ENCODE results near the gene ZFYVE1. TPM values are rescaled to one million over a fixed set of nuclear protein-coding genes. Genes with fewer than 3 reads are reported as not detected.
A peak's percentile ranks its signal among the peaks of the same experiment; 100 is the strongest.
"Not testable (repeated sequence)": the region's sequence is repeated elsewhere in the genome, so short reads cannot be mapped to it uniquely, and the experiment has no call there.

The ZFYVE1 gene
- total RNA-seq, 1 experiment from 2014 or later: 13.3 TPM

DNA sequence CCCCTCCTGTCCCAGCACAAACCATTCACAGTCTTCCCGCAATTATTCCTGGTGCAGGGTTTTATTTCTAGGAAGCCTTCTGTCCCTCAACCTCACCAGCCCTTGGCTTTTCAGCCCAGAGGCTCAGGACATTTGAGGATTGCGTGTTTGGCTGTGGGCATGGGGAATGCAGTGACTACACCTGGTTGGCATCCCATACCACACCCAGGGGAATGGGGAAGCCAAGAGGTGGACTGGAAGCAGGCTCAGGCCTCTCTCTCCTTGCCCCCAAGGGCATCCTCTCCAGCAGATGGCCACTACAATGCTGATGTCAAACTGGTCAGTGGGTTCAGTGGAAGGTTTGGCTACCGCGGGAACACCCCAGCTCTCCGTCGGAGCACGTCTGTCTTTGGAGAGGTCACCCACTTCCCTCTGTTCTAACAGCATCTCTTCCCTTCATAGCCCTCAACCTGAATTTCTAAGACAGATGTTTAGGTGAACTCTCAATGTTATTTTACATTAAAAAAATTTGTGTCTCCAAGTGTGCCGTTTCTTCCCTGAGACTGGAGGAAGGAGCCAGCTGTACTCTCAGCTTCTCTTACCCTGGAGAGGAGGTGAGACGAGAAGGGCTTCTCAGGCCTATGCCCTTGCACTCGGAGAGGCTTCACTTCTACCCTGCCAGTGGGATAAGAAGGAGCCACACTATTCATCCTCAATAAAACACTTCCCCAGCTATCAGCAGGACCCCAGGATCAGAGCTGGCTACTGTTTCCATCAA, 65.1 kb downstream of the ZFYVE1 start:
- H3K9me3 Mint-ChIP-seq (ENCODE audit: unreplicated experiment): no peaks in the 10 kb centered on the region
- H3K27ac Mint-ChIP-seq (ENCODE audit: low read depth, unreplicated experiment): peak overlapping the region; percentile 88
- ChIA-PET CTCF (interaction anchor here (0.6 to 4.0 kb wide), 3 partner anchors 13 to 1641 kb away, joined by 3 to 35 read pairs (median 3); no protein-coding TSS in a partner anchor), POLR2A (interaction anchor here (0.5 to 3.1 kb wide), 9 partner anchors 10 to 501 kb away, joined by 3 to 23 read pairs (median 4); partner anchors contain the start of genes RBM25 and ZFYVE1)
- peaks cover 34% of the 10 kb centered on the region for H3K4me1 Mint-ChIP-seq (ENCODE audit: insufficient read depth, unreplicated experiment)
- H3K27me3 Mint-ChIP-seq (ENCODE audit: insufficient read depth, unreplicated experiment): no peaks in the 10 kb centered on the region
- peak; percentile 87 for DNase-seq (ENCODE audit: unreplicated experiment)
- H3K4me3 Mint-ChIP-seq (ENCODE audit: unreplicated experiment): peak overlapping the region; percentile 51
- TF ChIP-seq CTCF (IDR thresholded peaks at IDR 0.05; ENCODE audit: unreplicated experiment): no peak
- intact Hi-C loops (cut with micrococcal nuclease): loop anchor here (1.0 kb wide), 1 partner anchor 97 kb away; the partner anchor contains the start of gene RBM25
- no TSS peak for BruUV-seq (replicated peaks)
- peaks cover 69% of the 10 kb centered on the region for H3K36me3 Mint-ChIP-seq (ENCODE audit: insufficient read depth, unreplicated experiment)

GRCh38 chr14:72961016-72961415, 65.9 kb downstream of the ZFYVE1 start:
- ChIA-PET POLR2A (interaction anchor here (0.9 to 3.1 kb wide), 3 partner anchors 12 to 97 kb away, joined by 4 to 16 read pairs (median 12); partner anchors contain the start of genes RBM25 and ZFYVE1), CTCF (interaction anchor here (4.0 kb wide), 1 partner anchor 12 kb away, joined by 35 read pairs; no protein-coding TSS in a partner anchor)
- Mint-ChIP-seq H3K27ac (ENCODE audit: low read depth, unreplicated experiment) (peak overlapping the region; percentile 88), H3K4me1 (ENCODE audit: insufficient read depth, unreplicated experiment) (peaks cover 34% of the 10 kb centered on the region), H3K4me3 (ENCODE audit: unreplicated experiment) (peak overlapping the region; percentile 51), H3K36me3 (ENCODE audit: insufficient read depth, unreplicated experiment) (peaks cover 69% of the 10 kb centered on the region)
- TSS peak; percentile 65 for BruUV-seq (replicated peaks)
- intact Hi-C loops (cut with micrococcal nuclease): loop anchor here (1.0 kb wide), 1 partner anchor 97 kb away; the partner anchor contains the start of gene RBM25
- not testable (repeated sequence) for H3K27me3 Mint-ChIP-seq (ENCODE audit: insufficient read depth, unreplicated experiment); H3K9me3 Mint-ChIP-seq (ENCODE audit: unreplicated experiment); DNase-seq (ENCODE audit: unreplicated experiment)

DNA sequence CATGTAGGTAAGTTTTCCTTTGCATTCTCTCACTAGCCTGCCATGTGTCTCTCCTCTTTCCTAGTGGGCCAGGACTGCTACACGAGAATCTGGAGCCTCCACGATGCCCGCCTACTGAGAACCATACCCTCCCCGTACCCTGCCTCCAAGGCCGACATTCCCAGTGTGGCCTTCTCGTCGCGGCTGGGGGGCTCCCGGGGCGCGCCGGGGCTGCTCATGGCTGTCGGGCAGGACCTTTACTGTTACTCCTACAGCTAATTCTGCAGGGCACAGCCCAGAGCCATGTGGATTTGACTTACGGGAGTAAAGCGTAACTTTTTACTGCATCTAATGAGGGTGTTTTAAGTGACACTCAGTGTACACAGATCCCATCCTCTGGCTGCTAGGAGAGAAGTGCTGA, 68.4 kb downstream of the ZFYVE1 start:
- BruUV-seq (replicated peaks): no TSS peak
- intact Hi-C loops (cut with micrococcal nuclease): no loop called here
- Mint-ChIP-seq H3K27me3 (ENCODE audit: insufficient read depth, unreplicated experiment) (no peaks in the 10 kb centered on the region), H3K36me3 (ENCODE audit: insufficient read depth, unreplicated experiment) (peaks cover 81% of the 10 kb centered on the region), H3K27ac (ENCODE audit: low read depth, unreplicated experiment) (no peak overlapping the region), H3K4me1 (ENCODE audit: insufficient read depth, unreplicated experiment) (peaks cover 22% of the 10 kb centered on the region), H3K9me3 (ENCODE audit: unreplicated experiment) (no peaks in the 10 kb centered on the region), H3K4me3 (ENCODE audit: unreplicated experiment) (no peak overlapping the region)
- TF ChIP-seq CTCF (IDR thresholded peaks at IDR 0.05; ENCODE audit: unreplicated experiment): no peak
- POLR2A ChIA-PET: no interaction called here
- CTCF ChIA-PET: interaction anchor here (1.1 to 3.8 kb wide), 3 partner anchors 10 to 444 kb away, joined by 4 to 28 read pairs (median 5); no protein-coding TSS in a partner anchor
- no peak for DNase-seq (ENCODE audit: unreplicated experiment)

GRCh38 chr14:72957213-72957612, 69.7 kb downstream of the ZFYVE1 start:
- Mint-ChIP-seq H3K36me3 (ENCODE audit: insufficient read depth, unreplicated experiment) (peaks cover 71% of the 10 kb centered on the region), H3K4me3 (ENCODE audit: unreplicated experiment) (no peak overlapping the region), H3K27me3 (ENCODE audit: insufficient read depth, unreplicated experiment) (no peaks in the 10 kb centered on the region), H3K9me3 (ENCODE audit: unreplicated experiment) (no peaks in the 10 kb centered on the region), H3K4me1 (ENCODE audit: insufficient read depth, unreplicated experiment) (peaks cover 14% of the 10 kb centered on the region), H3K27ac (ENCODE audit: low read depth, unreplicated experiment) (no peak overlapping the region)
- intact Hi-C loops (cut with micrococcal nuclease): no loop called here
- ChIA-PET POLR2A (interaction anchor here (0.7 kb wide), 1 partner anchor 25 kb away, joined by 3 read pairs; no protein-coding TSS in a partner anchor), CTCF (interaction anchor here (0.6 to 3.8 kb wide), 4 partner anchors 9 to 1107 kb away, joined by 3 to 28 read pairs (median 4); partner anchors contain the start of gene RBM25)
- no peak for DNase-seq (ENCODE audit: unreplicated experiment)
- TF ChIP-seq CTCF (IDR thresholded peaks at IDR 0.05; ENCODE audit: unreplicated experiment): no peak
- BruUV-seq (replicated peaks): no TSS peak

DNA sequence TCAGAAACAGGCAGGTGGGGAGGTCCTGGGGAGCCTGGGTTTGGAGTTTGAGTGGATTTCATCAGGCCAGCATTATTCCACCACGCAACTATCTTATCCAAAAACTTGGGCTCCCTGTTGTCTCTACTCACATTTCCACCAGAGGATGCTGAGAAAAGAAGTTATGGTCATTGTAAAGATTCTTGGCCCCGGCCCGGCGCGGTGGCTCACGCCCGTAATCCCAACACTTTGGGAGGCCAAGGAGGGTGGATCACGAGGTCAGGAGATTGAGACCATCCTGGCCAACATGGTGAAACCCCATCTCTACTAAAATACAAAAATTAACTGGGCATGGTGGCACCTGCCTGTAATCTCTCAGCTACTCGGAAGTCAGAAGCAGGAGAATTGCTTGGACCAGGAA, 70.2 kb downstream of the ZFYVE1 start:
- DNase-seq (ENCODE audit: unreplicated experiment); H3K27ac Mint-ChIP-seq (ENCODE audit: low read depth, unreplicated experiment); intact Hi-C loops (cut with micrococcal nuclease); H3K4me1 Mint-ChIP-seq (ENCODE audit: insufficient read depth, unreplicated experiment); H3K9me3 Mint-ChIP-seq (ENCODE audit: unreplicated experiment); POLR2A ChIA-PET; BruUV-seq (replicated peaks); H3K27me3 Mint-ChIP-seq (ENCODE audit: insufficient read depth, unreplicated experiment); H3K4me3 Mint-ChIP-seq (ENCODE audit: unreplicated experiment): not testable (repeated sequence)
- H3K36me3 Mint-ChIP-seq (ENCODE audit: insufficient read depth, unreplicated experiment): peaks cover 66% of the 10 kb centered on the region
- CTCF ChIA-PET: interaction anchor here (0.6 to 3.8 kb wide), 2 partner anchors 8 to 443 kb away, joined by 4 to 28 read pairs; no protein-coding TSS in a partner anchor

Data from MCF 10A (cell line).